Measurements from ENCODE around the gene CTBP1.
A peak's percentile ranks its signal among the peaks of the same experiment; 100 is the strongest.

CTBP1 gene

DNA sequence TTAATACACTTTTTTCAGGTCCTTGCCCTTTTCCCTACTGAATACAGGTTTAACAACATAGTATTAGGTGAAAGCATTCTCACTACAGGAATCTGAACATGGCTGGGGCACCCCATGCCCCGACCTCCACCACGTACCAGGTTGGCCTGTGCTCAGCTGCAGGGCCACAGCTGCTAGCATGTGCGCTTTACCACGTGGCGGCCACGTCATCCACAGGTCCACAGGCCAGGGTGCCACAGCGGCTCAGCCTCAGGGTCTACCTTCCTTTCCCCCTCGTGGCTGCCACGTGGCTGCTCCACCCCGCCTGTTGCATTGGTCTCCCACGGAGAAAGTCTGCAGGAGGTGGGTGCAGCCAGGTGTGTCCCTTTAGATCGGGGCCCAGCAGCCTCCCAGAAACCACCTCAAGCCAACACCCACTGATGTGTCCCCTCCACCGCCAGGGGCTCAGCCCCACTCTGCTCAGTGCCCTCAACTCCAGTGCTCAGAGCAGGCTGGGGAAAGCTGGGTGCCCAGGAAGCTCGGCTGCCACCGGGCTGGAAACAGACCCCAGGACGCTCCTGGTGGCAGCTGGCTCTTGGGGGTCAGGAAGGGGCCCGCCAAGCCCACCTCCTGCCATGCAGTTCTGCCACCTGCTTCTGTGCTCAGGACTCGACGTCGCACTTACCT, 17.8 kb downstream of the CTBP1 start:
- Histone ChIP-seq H3K4me3 (replicated peaks; ENCODE audit: insufficient read depth, low read length) (no peak overlapping the region), H3K27ac (replicated peaks) (no peak overlapping the region), H3K27me3 (ENCODE audit: insufficient read depth, poor library complexity, severe bottlenecking) (no peaks in the 10 kb centered on the region)
- TF ChIP-seq GABPA (IDR thresholded peaks at IDR 0.05; ENCODE audit: low read depth) (no peak), REST (IDR thresholded peaks at IDR 0.05; ENCODE audit: insufficient replicate concordance, low read depth) (no peak)
- no peak for DNase-seq (ENCODE audit: low read depth in 1 of 2, low spot score in 1 of 2)

DNA sequence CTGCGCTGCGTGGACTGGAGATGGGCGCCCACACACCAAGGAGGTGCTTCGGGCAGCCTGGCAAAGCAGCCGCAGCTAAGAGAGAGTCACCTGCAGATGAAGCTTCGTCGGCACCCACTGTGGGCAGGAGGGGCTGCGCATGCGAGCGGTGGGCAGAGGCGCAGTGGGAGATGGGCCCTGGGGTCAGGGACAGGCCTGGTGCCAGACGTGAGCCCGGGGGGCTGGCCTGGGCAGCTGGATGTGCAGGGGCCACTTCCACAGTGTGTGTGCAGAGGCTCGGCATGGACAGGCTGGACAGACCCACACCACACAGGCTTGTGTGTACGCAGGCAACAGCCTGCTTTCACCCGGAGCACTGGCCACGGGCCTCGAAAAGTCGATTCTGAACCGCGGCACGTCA, 18.6 kb downstream of the CTBP1 start:
- TF ChIP-seq POLR2AphosphoS5 (IDR thresholded peaks at IDR 0.05; ENCODE audit: low read depth) (no peak), REST (IDR thresholded peaks at IDR 0.05; ENCODE audit: insufficient replicate concordance, low read depth) (no peak), SPI1 (IDR thresholded peaks at IDR 0.05; ENCODE audit: borderline replicate concordance, low read depth) (no peak), GABPA (IDR thresholded peaks at IDR 0.05; ENCODE audit: low read depth) (no peak)
- TF ChIP-seq, protein P1, sequence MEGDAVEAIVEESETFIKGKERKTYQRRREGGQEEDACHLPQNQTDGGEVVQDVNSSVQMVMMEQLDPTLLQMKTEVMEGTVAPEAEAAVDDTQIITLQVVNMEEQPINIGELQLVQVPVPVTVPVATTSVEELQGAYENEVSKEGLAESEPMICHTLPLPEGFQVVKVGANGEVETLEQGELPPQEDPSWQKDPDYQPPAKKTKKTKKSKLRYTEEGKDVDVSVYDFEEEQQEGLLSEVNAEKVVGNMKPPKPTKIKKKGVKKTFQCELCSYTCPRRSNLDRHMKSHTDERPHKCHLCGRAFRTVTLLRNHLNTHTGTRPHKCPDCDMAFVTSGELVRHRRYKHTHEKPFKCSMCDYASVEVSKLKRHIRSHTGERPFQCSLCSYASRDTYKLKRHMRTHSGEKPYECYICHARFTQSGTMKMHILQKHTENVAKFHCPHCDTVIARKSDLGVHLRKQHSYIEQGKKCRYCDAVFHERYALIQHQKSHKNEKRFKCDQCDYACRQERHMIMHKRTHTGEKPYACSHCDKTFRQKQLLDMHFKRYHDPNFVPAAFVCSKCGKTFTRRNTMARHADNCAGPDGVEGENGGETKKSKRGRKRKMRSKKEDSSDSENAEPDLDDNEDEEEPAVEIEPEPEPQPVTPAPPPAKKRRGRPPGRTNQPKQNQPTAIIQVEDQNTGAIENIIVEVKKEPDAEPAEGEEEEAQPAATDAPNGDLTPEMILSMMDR (IDR thresholded peaks at IDR 0.05; ENCODE audit: insufficient read depth, low read length): no peak
- no peak overlapping the region for H3K4me3 ChIP-seq (replicated peaks; ENCODE audit: insufficient read depth, low read length)
- H3K27ac ChIP-seq (replicated peaks): no peak overlapping the region
- no peaks in the 10 kb centered on the region for H3K27me3 ChIP-seq (ENCODE audit: insufficient read depth, poor library complexity, severe bottlenecking)
- no peak for DNase-seq (ENCODE audit: low read depth in 1 of 2, low spot score in 1 of 2)

- Histone ChIP-seq H3K27me3 (ENCODE audit: insufficient read depth, poor library complexity, severe bottlenecking) (no peaks in the 10 kb centered on the region), H3K27ac (replicated peaks) (no peak overlapping the region), H3K4me3 (replicated peaks; ENCODE audit: insufficient read depth, low read length) (no peak overlapping the region)
- DNase-seq (ENCODE audit: low read depth in 1 of 2, low spot score in 1 of 2): no peak
- no peak for TF ChIP-seq SPI1 (IDR thresholded peaks at IDR 0.05; ENCODE audit: borderline replicate concordance, low read depth)
- no peak for TF ChIP-seq REST (IDR thresholded peaks at IDR 0.05; ENCODE audit: insufficient replicate concordance, low read depth)
- TF ChIP-seq POLR2AphosphoS5 (IDR thresholded peaks at IDR 0.05; ENCODE audit: low read depth): peak; percentile 28; the same call in 1 of the 2 replicates
Measured at GRCh38 chr4:1229117-1229849, 19.6 kb downstream of the CTBP1 start.

- Histone ChIP-seq H3K4me3 (replicated peaks; ENCODE audit: insufficient read depth, low read length) (no peak overlapping the region), H3K27ac (replicated peaks) (no peak overlapping the region), H3K27me3 (ENCODE audit: insufficient read depth, poor library complexity, severe bottlenecking) (no peaks in the 10 kb centered on the region)
- DNase-seq (ENCODE audit: low read depth in 1 of 2, low spot score in 1 of 2): peak in 1 of 2 experiments; percentile 72
- TF ChIP-seq SPI1 (IDR thresholded peaks at IDR 0.05; ENCODE audit: borderline replicate concordance, low read depth) (peak; percentile 99), REST (IDR thresholded peaks at IDR 0.05; ENCODE audit: insufficient replicate concordance, low read depth) (no peak), POLR2AphosphoS5 (IDR thresholded peaks at IDR 0.05; ENCODE audit: low read depth) (peak; percentile 3; the same call in 1 of the 2 replicates)
Measured at GRCh38 chr4:1227816-1228215, 21.1 kb downstream of the CTBP1 start.
